RWPE2 (cell line): ENCODE measurements around the gene ALMS1.
A peak's percentile ranks its signal among the peaks of the same experiment; 100 is the strongest.

Experiments
- ATAC-seq: fragments of 200-7000 bp; cut with Tn5 transposase; 3 replicates; pipeline ENCODE4 v1.9.1; 2021; ENCODE audit warnings: low read depth
- DNase-seq: peaks from one replicate; pipeline ENCODE4 v3.0.0-alpha.2; 2020; ENCODE audit warnings: low spot score
- H3K27ac ChIP-seq: fragments of 450-650 bp; 2 replicates; pipeline ENCODE4 v1.5.1; 2017; ENCODE audit warnings: mild to moderate bottlenecking; ENCODE audit not compliant: poor library complexity, severe bottlenecking
- H3K27me3 ChIP-seq: fragments of 250-450 bp; sonication (Bioruptor Pico); 2 replicates; pipeline ENCODE4 v1.5.1; 2021; ENCODE audit warnings: mild to moderate bottlenecking, moderate library complexity; ENCODE audit not compliant: insufficient read depth, poor library complexity, severe bottlenecking
- H3K36me3 ChIP-seq: fragments of 250-450 bp; sonication (Bioruptor Pico); 2 replicates; pipeline ENCODE4 v1.5.1; 2020; ENCODE audit warnings: low read depth, mild to moderate bottlenecking, moderate library complexity
- H3K4me1 ChIP-seq: fragments of 250-450 bp; sonication (Bioruptor Pico); 2 replicates; pipeline ENCODE4 v1.5.1; 2021; ENCODE audit warnings: mild to moderate bottlenecking, moderate library complexity; ENCODE audit not compliant: insufficient read depth, poor library complexity, severe bottlenecking
- H3K4me3 ChIP-seq: fragments of 250-450 bp; sonication (Bioruptor Pico); 2 replicates; pipeline ENCODE4 v1.5.1; 2021; ENCODE audit warnings: mild to moderate bottlenecking, moderate library complexity; ENCODE audit not compliant: severe bottlenecking
- H3K9me3 ChIP-seq: fragments of 250-450 bp; sonication (Bioruptor Pico); 2 replicates; pipeline ENCODE4 v1.5.1; 2021; ENCODE audit warnings: mild to moderate bottlenecking, moderate library complexity; ENCODE audit not compliant: severe bottlenecking
- CTCF ChIP-seq: fragments of 450-650 bp; IDR thresholded peaks from one replicate; pipeline ENCODE4 v1.5.1; 2017; ENCODE audit warnings: mild to moderate bottlenecking, moderate library complexity; ENCODE audit not compliant: poor library complexity, severe bottlenecking

Gene ALMS1

GRCh38 chr2:73350035-73350691 lies 35.5 kb upstream of the ALMS1 start:
- no peak for DNase-seq
- TF ChIP-seq CTCF: no peak
- Histone ChIP-seq H3K27ac (no peak overlapping the region), H3K9me3 (no peaks in the 10 kb centered on the region), H3K36me3 (no peaks in the 10 kb centered on the region), H3K4me1 (no peaks in the 10 kb centered on the region), H3K4me3 (no peak overlapping the region), H3K27me3 (peaks cover 3% of the 10 kb centered on the region)
- ATAC-seq: no peak

GRCh38 chr2:73356097-73356496 lies 29.5 kb upstream of the ALMS1 start:
- Histone ChIP-seq H3K36me3 (no peaks in the 10 kb centered on the region), H3K4me1 (no peaks in the 10 kb centered on the region), H3K27me3 (no peaks in the 10 kb centered on the region), H3K9me3 (no peaks in the 10 kb centered on the region), H3K27ac (no peak overlapping the region), H3K4me3 (no peak overlapping the region)
- TF ChIP-seq CTCF: no peak
- DNase-seq: no peak
- no peak for ATAC-seq

- no peaks in the 10 kb centered on the region for H3K9me3 ChIP-seq
- ATAC-seq: no peak
- peak; percentile 42 for TF ChIP-seq CTCF
These were observed 25.5 kb upstream of the ALMS1 start for GRCh38 chr2:73359915-73360697.

GRCh38 chr2:73366060-73366459 lies 19.6 kb upstream of the ALMS1 start:
- Histone ChIP-seq H3K27me3 (no peaks in the 10 kb centered on the region), H3K4me3 (no peak overlapping the region), H3K27ac (no peak overlapping the region), H3K36me3 (no peaks in the 10 kb centered on the region), H3K4me1 (no peaks in the 10 kb centered on the region), H3K9me3 (no peaks in the 10 kb centered on the region)
- ATAC-seq: no peak
- no peak for TF ChIP-seq CTCF
- no peak for DNase-seq

More at GRCh38 chr2:73359915-73360697, 25.5 kb upstream of the ALMS1 start:
- no peak overlapping the region for H3K4me3 ChIP-seq
- DNase-seq: no peak
- no peaks in the 10 kb centered on the region for H3K36me3 ChIP-seq
- H3K4me1 ChIP-seq: no peaks in the 10 kb centered on the region
- no peak overlapping the region for H3K27ac ChIP-seq
- no peaks in the 10 kb centered on the region for H3K27me3 ChIP-seq

- Histone ChIP-seq H3K36me3 (no peaks in the 10 kb centered on the region), H3K9me3 (no peaks in the 10 kb centered on the region), H3K27ac (no peak overlapping the region), H3K4me1 (no peaks in the 10 kb centered on the region), H3K4me3 (no peak overlapping the region), H3K27me3 (peaks cover 5% of the 10 kb centered on the region)
- no peak for TF ChIP-seq CTCF
- no peak for DNase-seq
- no peak for ATAC-seq
These were observed 16.9 kb upstream of the ALMS1 start for GRCh38 chr2:73368781-73369180.
